Activated naive CD8-positive, alpha-beta T cell treated with anti-CD3 and anti-CD28 coated beads for 36 hours (primary cell): ENCODE results near the gene DMRT1. TPM values are rescaled to one million over a fixed set of nuclear protein-coding genes. Genes with fewer than 3 reads are reported as not detected.

Source experiments
- DNase-seq: peaks from one replicate; pipeline ENCODE4 v3.0.0; 2021
- H3K27ac Mint-ChIP-seq: one replicate; pipeline ENCODE4 v1.8.0; 2022; ENCODE audit warnings: mild to moderate bottlenecking, moderate library complexity, mixed read lengths
- H3K27me3 Mint-ChIP-seq: one replicate; pipeline ENCODE4 v1.8.0; 2022; ENCODE audit warnings: mild to moderate bottlenecking, mixed read lengths
- H3K36me3 Mint-ChIP-seq: one replicate; pipeline ENCODE4 v1.8.0; 2021; ENCODE audit warnings: mild to moderate bottlenecking, mixed read lengths
- H3K4me1 Mint-ChIP-seq: one replicate; pipeline ENCODE4 v1.8.0; 2021; ENCODE audit warnings: mixed read lengths
- H3K4me3 Mint-ChIP-seq: one replicate; pipeline ENCODE4 v1.8.0; 2022; ENCODE audit warnings: mild to moderate bottlenecking, moderate library complexity, mixed read lengths
- H3K9me3 Mint-ChIP-seq: one replicate; pipeline ENCODE4 v1.8.0; 2022; ENCODE audit warnings: mixed read lengths
- total RNA-seq, 2 experiments: library from RNA; stranded (reverse); gene quantifications; one replicate each; pipeline ENCODE4 v1.2.3, GENCODE V29; 2021

DMRT1 gene
- total RNA-seq, 2 experiments from 2014 or later: not detected

DNA sequence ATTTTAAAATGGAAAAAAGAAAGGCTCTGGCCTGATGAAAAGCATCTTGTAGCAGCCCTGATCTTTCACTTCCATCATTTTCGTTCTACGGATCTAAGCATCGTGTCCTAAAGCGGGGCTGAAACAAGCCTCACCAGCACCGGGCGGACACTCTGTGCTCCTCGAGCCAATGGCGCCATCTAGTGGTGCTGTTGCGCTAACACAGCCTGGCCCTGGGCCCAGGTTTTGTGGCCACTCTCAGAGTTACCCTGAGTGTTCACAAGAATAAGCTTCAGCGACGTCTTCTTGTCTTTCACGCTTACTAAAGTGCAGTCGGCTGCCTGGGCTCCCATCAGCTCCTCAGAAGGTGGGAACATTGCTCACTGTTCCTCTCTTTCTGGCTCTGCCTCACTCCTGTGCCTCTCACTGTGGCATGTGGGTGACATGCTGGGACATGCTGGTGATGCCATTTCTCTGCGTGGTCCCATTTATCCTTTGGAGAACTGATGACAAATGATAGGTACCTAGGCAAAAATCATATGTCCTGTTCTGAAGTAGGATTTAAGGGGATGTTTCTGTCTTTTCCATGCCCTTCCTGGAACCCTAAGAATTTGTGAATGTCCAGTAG is 167.7 kb downstream of the DMRT1 start:
- Mint-ChIP-seq H3K4me1 (peaks cover 5% of the 10 kb centered on the region), H3K4me3 (no peak overlapping the region), H3K36me3 (no peaks in the 10 kb centered on the region), H3K27ac (no peak overlapping the region), H3K9me3 (no peaks in the 10 kb centered on the region), H3K27me3 (peaks cover 53% of the 10 kb centered on the region)
- DNase-seq: peak; percentile 71

- no peak for DNase-seq
- Mint-ChIP-seq H3K9me3 (no peaks in the 10 kb centered on the region), H3K36me3 (no peaks in the 10 kb centered on the region), H3K4me1 (peaks cover 2% of the 10 kb centered on the region), H3K27ac (no peak overlapping the region), H3K4me3 (no peak overlapping the region), H3K27me3 (peaks cover 44% of the 10 kb centered on the region)
Measured at GRCh38 chr9:1013021-1013420, 171.5 kb downstream of the DMRT1 start.

GRCh38 chr9:1014225-1014624 is 172.7 kb downstream of the DMRT1 start:
- no peak for DNase-seq
- H3K36me3 Mint-ChIP-seq: no peaks in the 10 kb centered on the region
- no peaks in the 10 kb centered on the region for H3K9me3 Mint-ChIP-seq
- H3K4me1 Mint-ChIP-seq: no peaks in the 10 kb centered on the region
- H3K4me3 Mint-ChIP-seq: no peak overlapping the region
- H3K27me3 Mint-ChIP-seq: peaks cover 42% of the 10 kb centered on the region
- no peak overlapping the region for H3K27ac Mint-ChIP-seq

- Mint-ChIP-seq H3K4me3 (no peak overlapping the region), H3K9me3 (no peaks in the 10 kb centered on the region), H3K36me3 (no peaks in the 10 kb centered on the region), H3K27ac (no peak overlapping the region), H3K27me3 (peaks cover 42% of the 10 kb centered on the region), H3K4me1 (no peaks in the 10 kb centered on the region)
- DNase-seq: no peak
Measured at GRCh38 chr9:1014640-1015039, 173.1 kb downstream of the DMRT1 start.

- H3K4me1 Mint-ChIP-seq: no peaks in the 10 kb centered on the region
- peaks cover 37% of the 10 kb centered on the region for H3K27me3 Mint-ChIP-seq
- no peaks in the 10 kb centered on the region for H3K9me3 Mint-ChIP-seq
- H3K4me3 Mint-ChIP-seq: no peak overlapping the region
- peak; percentile 21 for DNase-seq
- H3K27ac Mint-ChIP-seq: no peak overlapping the region
- no peaks in the 10 kb centered on the region for H3K36me3 Mint-ChIP-seq
Measured at GRCh38 chr9:1018121-1018520, 176.6 kb downstream of the DMRT1 start.

Other genes starting within 250 kb of the DMRT1 start
- gene DMRT3, start 135.0 kb downstream of the DMRT1 start, total RNA-seq: not detected
- not detected for gene DMRT2, start 208.7 kb downstream of the DMRT1 start, total RNA-seq